ENCODE results near the gene RALGPS2.

DNA sequence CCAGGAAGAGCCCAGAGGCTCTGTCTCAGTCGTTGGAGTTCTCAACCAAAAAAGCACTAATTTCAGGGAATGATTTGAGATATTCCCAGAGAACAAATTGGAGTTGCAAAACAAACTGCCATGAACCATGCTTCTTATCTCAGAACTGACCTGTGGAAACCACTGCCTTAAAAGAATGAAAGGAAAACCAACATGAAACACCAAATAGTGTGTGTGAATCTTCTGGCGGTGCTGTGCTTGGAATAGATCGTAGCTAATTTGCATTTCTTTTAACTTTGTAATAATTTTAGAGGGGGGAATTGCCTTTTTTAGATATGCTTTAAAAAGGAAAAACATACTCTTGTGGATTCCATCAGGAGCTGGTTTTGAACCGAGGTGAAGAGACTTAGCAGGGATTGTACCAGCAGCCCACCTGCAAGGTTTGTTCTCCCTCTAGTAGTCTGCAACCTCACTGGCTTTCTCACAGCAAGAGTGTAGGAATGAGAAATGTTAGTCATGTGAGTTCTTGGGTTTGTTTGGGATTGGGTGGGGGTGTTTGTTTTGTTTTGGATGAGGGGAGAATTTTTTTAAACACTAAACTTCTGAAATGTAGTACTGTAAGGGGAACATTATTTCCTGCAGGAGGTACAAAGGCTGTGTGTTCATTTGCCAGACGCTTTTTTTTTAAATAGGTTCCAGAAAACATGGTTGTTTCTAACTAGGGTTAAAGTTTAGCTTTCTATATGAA, 191.6 kb downstream of the RALGPS2 start:
- TF ChIP-seq, protein P1, sequence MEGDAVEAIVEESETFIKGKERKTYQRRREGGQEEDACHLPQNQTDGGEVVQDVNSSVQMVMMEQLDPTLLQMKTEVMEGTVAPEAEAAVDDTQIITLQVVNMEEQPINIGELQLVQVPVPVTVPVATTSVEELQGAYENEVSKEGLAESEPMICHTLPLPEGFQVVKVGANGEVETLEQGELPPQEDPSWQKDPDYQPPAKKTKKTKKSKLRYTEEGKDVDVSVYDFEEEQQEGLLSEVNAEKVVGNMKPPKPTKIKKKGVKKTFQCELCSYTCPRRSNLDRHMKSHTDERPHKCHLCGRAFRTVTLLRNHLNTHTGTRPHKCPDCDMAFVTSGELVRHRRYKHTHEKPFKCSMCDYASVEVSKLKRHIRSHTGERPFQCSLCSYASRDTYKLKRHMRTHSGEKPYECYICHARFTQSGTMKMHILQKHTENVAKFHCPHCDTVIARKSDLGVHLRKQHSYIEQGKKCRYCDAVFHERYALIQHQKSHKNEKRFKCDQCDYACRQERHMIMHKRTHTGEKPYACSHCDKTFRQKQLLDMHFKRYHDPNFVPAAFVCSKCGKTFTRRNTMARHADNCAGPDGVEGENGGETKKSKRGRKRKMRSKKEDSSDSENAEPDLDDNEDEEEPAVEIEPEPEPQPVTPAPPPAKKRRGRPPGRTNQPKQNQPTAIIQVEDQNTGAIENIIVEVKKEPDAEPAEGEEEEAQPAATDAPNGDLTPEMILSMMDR (IDR thresholded peaks at IDR 0.05), result no peak
- no peak for TF ChIP-seq POLR2A (IDR thresholded peaks at IDR 0.05)

Measured in adrenal gland (tissue), 5 donors.